Testis (tissue), 3 donors: Measurements from ENCODE around the gene IFT52. TPM values are rescaled to one million over a fixed set of nuclear protein-coding genes. Genes with fewer than 3 reads are reported as not detected.
"Not testable (repeated sequence)": the region's sequence is repeated elsewhere in the genome, so short reads cannot be mapped to it uniquely, and the experiment has no call there.

Experiments used
- DNase-seq: peaks from one replicate; pipeline ENCODE4 v3.0.0-alpha.2; 2019
- H3K27ac ChIP-seq, 2 donors: fragments of 200-600 bp; sonication (generic); one replicate each; pipeline ENCODE4 v1.5.1; 2019
- H3K27me3 ChIP-seq: fragments of 200-600 bp; sonication (generic); one replicate; pipeline ENCODE4 v1.5.1; 2019
- H3K36me3 ChIP-seq: fragments of 200-600 bp; sonication (generic); one replicate; pipeline ENCODE4 v1.5.1; 2017; ENCODE audit warnings: low read depth; ENCODE audit errors: missing control alignments
- H3K4me1 ChIP-seq: fragments of 200-600 bp; sonication (generic); one replicate; pipeline ENCODE4 v1.5.1; 2019
- H3K4me3 ChIP-seq, 2 donors: fragments of 200-600 bp; sonication (generic); one replicate each; pipeline ENCODE4 v1.5.1; 2017 to 2019
- H3K9me3 ChIP-seq: fragments of 200-600 bp; sonication (generic); one replicate; pipeline ENCODE4 v1.5.1; 2017
- CTCF ChIP-seq, 3 experiments: fragments of 450-650 bp in 2 of 3; fragments of 200-600 bp in 1 of 3; sonication (generic) in 1 of 3; IDR thresholded peaks; one replicate each; pipeline ENCODE4 v1.5.1; 2016 to 2019; ENCODE audit warnings: antibody characterized with exemption in 3 of 3, mild to moderate bottlenecking in 2 of 3, moderate library complexity in 1 of 3
- POLR2A ChIP-seq: fragments of 450-650 bp; IDR thresholded peaks from one replicate; pipeline ENCODE4 v1.6.1; 2017; ENCODE audit warnings: antibody characterized with exemption, mild to moderate bottlenecking, moderate library complexity
- WGBS, 2 donors: methylation state at CpG; one replicate each; pipeline ENCODE4 v1.1.5; 2018; 5-methylcytosine and 5-hydroxymethylcytosine counted together
- intact Hi-C: fragments of 100-400 bp; cut with DNase I; formaldehyde crosslinking; loops from one replicate; pipeline ENCODE4 v1.15.1; 2023; ENCODE audit warnings: low total_unique reads
- polyA plus RNA-seq: library from polyadenylated mRNA; stranded (reverse); fragments of 350-450 nt; fragmentation: Illumina TruSeq; extraction: RNeasy Lipid Tissue Mini Kit (QIAGEN cat#74804); gene quantifications from one replicate; pipeline ENCODE4 v1.2.3, GENCODE V29; 2014; ENCODE audit warnings: low read depth, low replicate concordance; ENCODE audit not compliant: insufficient read depth
- total RNA-seq, 2 donors: library from RNA; depleted of rRNA; stranded (reverse); fragments of >200 nt; gene quantifications; one replicate each; pipeline ENCODE4 v1.2.3, GENCODE V29; 2016

IFT52 gene
- total and polyA plus RNA-seq, 3 donors from 2014 or later = 57.1 to 94.2 (median 67.3) TPM

- Histone ChIP-seq H3K27ac (peak overlapping the region in 1 of 2 donors; percentile 59), H3K36me3 (no peaks in the 10 kb centered on the region), H3K9me3 (no peaks in the 10 kb centered on the region), H3K4me3 (no peak overlapping the region), H3K27me3 (no peaks in the 10 kb centered on the region), H3K4me1 (peaks cover 33% of the 10 kb centered on the region)
- intact Hi-C loops = no loop called here
- WGBS, 2 donors = 54 to 69% methylated on average over 8 of the region's 8 CpGs
- peak; percentile 64 for DNase-seq
- no peak for TF ChIP-seq POLR2A
- TF ChIP-seq CTCF (IDR thresholded peaks at IDR 0.05) = no peak
These were observed 4.1 kb upstream of the IFT52 start for GRCh38 chr20:43586641-43587040.

GRCh38 chr20:43588526-43588925 lies 2.2 kb upstream of the IFT52 start:
- WGBS, 2 donors = 68 to 69% methylated on average over 10 of the region's 10 CpGs
- H3K4me3 ChIP-seq, H3K36me3 ChIP-seq, H3K27me3 ChIP-seq, H3K9me3 ChIP-seq, intact Hi-C loops, DNase-seq: not testable (repeated sequence)
- Histone ChIP-seq H3K27ac (peak overlapping the region in 1 of 2 donors; percentile 59), H3K4me1 (peaks cover 41% of the 10 kb centered on the region)

- Histone ChIP-seq H3K27ac (peak overlapping the region; percentile 79 to 88), H3K4me1 (peaks cover 34% of the 10 kb centered on the region), H3K27me3 (no peaks in the 10 kb centered on the region), H3K9me3 (no peaks in the 10 kb centered on the region), H3K36me3 (no peaks in the 10 kb centered on the region), H3K4me3 (peak overlapping the region; percentile 85 to 95)
- DNase-seq = peak; percentile 46
- intact Hi-C loops = no loop called here
- 20 to 21% methylated on average over 9 of the region's 9 CpGs for WGBS, 2 donors
- TF ChIP-seq CTCF (IDR thresholded peaks at IDR 0.05) = no peak
- TF ChIP-seq POLR2A = no peak
These were observed 723 bp upstream of the IFT52 start for GRCh38 chr20:43590036-43590391.

- H3K27ac ChIP-seq, H3K36me3 ChIP-seq, H3K27me3 ChIP-seq, intact Hi-C loops, H3K4me3 ChIP-seq, H3K9me3 ChIP-seq, DNase-seq: not testable (repeated sequence)
- 83% methylated on average over 8 of the region's 8 CpGs for WGBS, 2 donors
- H3K4me1 ChIP-seq = peaks cover 13% of the 10 kb centered on the region
These were observed 11.2 kb downstream of the IFT52 start for GRCh38 chr20:43601960-43602359.

- DNase-seq = no peak
- H3K36me3 ChIP-seq = no peaks in the 10 kb centered on the region
- intact Hi-C loops = no loop called here
- H3K27me3 ChIP-seq = no peaks in the 10 kb centered on the region
- H3K9me3 ChIP-seq = no peaks in the 10 kb centered on the region
- 53 to 57% methylated on average over 1 of the region's 1 CpG for WGBS, 2 donors
- H3K27ac ChIP-seq = no peak overlapping the region
- TF ChIP-seq POLR2A (no peak), CTCF (IDR thresholded peaks at IDR 0.05) (no peak)
- no peak overlapping the region for H3K4me3 ChIP-seq
- peaks cover 13% of the 10 kb centered on the region for H3K4me1 ChIP-seq
These were observed 12.4 kb downstream of the IFT52 start for GRCh38 chr20:43603124-43603523.

- no peak for DNase-seq
- Histone ChIP-seq H3K27ac (peak overlapping the region; percentile 64 to 66), H3K4me1 (peaks cover 13% of the 10 kb centered on the region), H3K4me3 (no peak overlapping the region), H3K36me3 (no peaks in the 10 kb centered on the region), H3K9me3 (no peaks in the 10 kb centered on the region), H3K27me3 (no peaks in the 10 kb centered on the region)
- no peak for TF ChIP-seq CTCF (IDR thresholded peaks at IDR 0.05)
- WGBS, 2 donors = 96 to 97% methylated on average over 9 of the region's 9 CpGs
- intact Hi-C loops = no loop called here
These were observed 15.0 kb downstream of the IFT52 start for GRCh38 chr20:43605715-43606114.

GRCh38 chr20:43607278-43607677 lies 16.5 kb downstream of the IFT52 start:
- DNase-seq, H3K36me3 ChIP-seq, H3K27me3 ChIP-seq, H3K9me3 ChIP-seq, intact Hi-C loops, H3K4me3 ChIP-seq, H3K27ac ChIP-seq: not testable (repeated sequence)
- WGBS, 2 donors = 94 to 100% methylated on average over 3 to 25 of the region's 30 CpGs
- H3K4me1 ChIP-seq = peaks cover 13% of the 10 kb centered on the region
